Measurements from ENCODE around the gene PDILT. TPM values are rescaled to one million over a fixed set of nuclear protein-coding genes. Genes with fewer than 3 reads are reported as not detected.
"Not testable (repeated sequence)": the region's sequence is repeated elsewhere in the genome, so short reads cannot be mapped to it uniquely, and the experiment has no call there.

PDILT gene
- total RNA-seq, 1 experiment from 2014 or later, result not detected

GRCh38 chr16:20321671-20322070 lies 82.9 kb downstream of the PDILT start:
- CTCF ChIA-PET, result no interaction called here
- POLR2A ChIA-PET (ENCODE audit: unreplicated experiment), result no interaction called here
- Histone ChIP-seq H3K4me2 (no peak overlapping the region), H3K27ac (no peak overlapping the region), H3F3A (ENCODE audit: insufficient read depth, low read depth) (no peaks in the 10 kb centered on the region), H3K79me2 (ENCODE audit: low read depth) (no peaks in the 10 kb centered on the region), H3K9me3 (ENCODE audit: insufficient read depth, low read depth) (no peaks in the 10 kb centered on the region), H3K4me3 (no peak overlapping the region), H2AFZ (no peak overlapping the region), H4K20me1 (ENCODE audit: insufficient read depth) (no peaks in the 10 kb centered on the region), H3K36me3 (ENCODE audit: low read depth) (no peaks in the 10 kb centered on the region), H3K9me2 (ENCODE audit: insufficient read depth) (no peaks in the 10 kb centered on the region), H3K4me1 (replicated peaks; ENCODE audit: insufficient read depth) (no peaks in the 10 kb centered on the region), H3K27me3 (ENCODE audit: insufficient read depth, low read depth) (0 out of 2 replicates have a peak, but pooled peaks cover 7% of the 10 kb centered on the region)
- intact Hi-C loops (cut with micrococcal nuclease; ENCODE audit: unreplicated experiment), result no loop called here
- no TSS peak for BruUV-seq (replicated peaks)
- no peak for TF ChIP-seq EZH2 (IDR thresholded peaks at IDR 0.05; ENCODE audit: low read depth)
- TF ChIP-seq, protein P1, sequence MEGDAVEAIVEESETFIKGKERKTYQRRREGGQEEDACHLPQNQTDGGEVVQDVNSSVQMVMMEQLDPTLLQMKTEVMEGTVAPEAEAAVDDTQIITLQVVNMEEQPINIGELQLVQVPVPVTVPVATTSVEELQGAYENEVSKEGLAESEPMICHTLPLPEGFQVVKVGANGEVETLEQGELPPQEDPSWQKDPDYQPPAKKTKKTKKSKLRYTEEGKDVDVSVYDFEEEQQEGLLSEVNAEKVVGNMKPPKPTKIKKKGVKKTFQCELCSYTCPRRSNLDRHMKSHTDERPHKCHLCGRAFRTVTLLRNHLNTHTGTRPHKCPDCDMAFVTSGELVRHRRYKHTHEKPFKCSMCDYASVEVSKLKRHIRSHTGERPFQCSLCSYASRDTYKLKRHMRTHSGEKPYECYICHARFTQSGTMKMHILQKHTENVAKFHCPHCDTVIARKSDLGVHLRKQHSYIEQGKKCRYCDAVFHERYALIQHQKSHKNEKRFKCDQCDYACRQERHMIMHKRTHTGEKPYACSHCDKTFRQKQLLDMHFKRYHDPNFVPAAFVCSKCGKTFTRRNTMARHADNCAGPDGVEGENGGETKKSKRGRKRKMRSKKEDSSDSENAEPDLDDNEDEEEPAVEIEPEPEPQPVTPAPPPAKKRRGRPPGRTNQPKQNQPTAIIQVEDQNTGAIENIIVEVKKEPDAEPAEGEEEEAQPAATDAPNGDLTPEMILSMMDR (conservative IDR thresholded peaks at IDR 0.05), result no peak
- DNase-seq, result no peak

DNA sequence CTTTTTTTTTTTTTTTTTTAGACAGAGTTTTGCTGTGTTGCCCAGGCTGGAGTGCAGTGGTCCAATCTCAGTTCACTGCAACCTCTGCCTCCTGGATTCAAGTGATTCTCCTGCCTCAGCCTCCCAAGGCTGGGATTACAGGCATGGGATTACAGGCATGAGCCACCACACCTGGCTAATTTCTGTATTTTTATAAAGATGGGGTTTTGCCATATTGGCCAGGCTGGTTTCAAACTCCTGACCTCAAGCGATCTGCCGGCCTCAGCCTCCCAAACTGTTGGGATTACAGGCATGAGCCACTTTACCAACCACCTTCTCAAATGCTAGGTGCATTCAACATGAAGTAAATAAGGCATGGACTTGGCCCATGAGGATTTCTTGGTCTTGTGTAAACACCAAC lies 83.5 kb downstream of the PDILT start:
- DNase-seq; H3K36me3 ChIP-seq (ENCODE audit: low read depth); H3K4me1 ChIP-seq (replicated peaks; ENCODE audit: insufficient read depth); H3K27ac ChIP-seq; H4K20me1 ChIP-seq (ENCODE audit: insufficient read depth); BruUV-seq (replicated peaks); H2AFZ ChIP-seq; H3K4me3 ChIP-seq; H3K4me2 ChIP-seq; CTCF ChIA-PET; POLR2A ChIA-PET (ENCODE audit: unreplicated experiment); H3K27me3 ChIP-seq (ENCODE audit: insufficient read depth, low read depth); H3K79me2 ChIP-seq (ENCODE audit: low read depth); intact Hi-C loops (cut with micrococcal nuclease; ENCODE audit: unreplicated experiment); H3F3A ChIP-seq (ENCODE audit: insufficient read depth, low read depth); H3K9me2 ChIP-seq (ENCODE audit: insufficient read depth); H3K9me3 ChIP-seq (ENCODE audit: insufficient read depth, low read depth): not testable (repeated sequence)

GRCh38 chr16:20320592-20320991 lies 83.9 kb downstream of the PDILT start:
- Histone ChIP-seq H3K9me2 (ENCODE audit: insufficient read depth) (no peaks in the 10 kb centered on the region), H3K79me2 (ENCODE audit: low read depth) (no peaks in the 10 kb centered on the region), H3K4me3 (no peak overlapping the region), H3K4me1 (replicated peaks; ENCODE audit: insufficient read depth) (no peaks in the 10 kb centered on the region), H2AFZ (no peak overlapping the region), H3K4me2 (no peak overlapping the region), H3K27ac (no peak overlapping the region), H3K27me3 (ENCODE audit: insufficient read depth, low read depth) (peaks cover 10% of the 10 kb centered on the region; the same call in 1 of the 2 replicates), H3F3A (ENCODE audit: insufficient read depth, low read depth) (no peaks in the 10 kb centered on the region), H3K36me3 (ENCODE audit: low read depth) (no peaks in the 10 kb centered on the region), H3K9me3 (ENCODE audit: insufficient read depth, low read depth) (no peaks in the 10 kb centered on the region), H4K20me1 (ENCODE audit: insufficient read depth) (no peaks in the 10 kb centered on the region)
- intact Hi-C loops (cut with micrococcal nuclease; ENCODE audit: unreplicated experiment), result no loop called here
- DNase-seq, result no peak
- CTCF ChIA-PET, result no interaction called here
- POLR2A ChIA-PET (ENCODE audit: unreplicated experiment), result no interaction called here
- BruUV-seq (replicated peaks), result no TSS peak
- TF ChIP-seq, protein P1 (conservative IDR thresholded peaks at IDR 0.05), result no peak
- no peak for TF ChIP-seq EZH2 (IDR thresholded peaks at IDR 0.05; ENCODE audit: low read depth)

- BruUV-seq (replicated peaks), result no TSS peak
- Histone ChIP-seq H3K4me3 (no peak overlapping the region), H4K20me1 (ENCODE audit: insufficient read depth) (no peaks in the 10 kb centered on the region), H3K27ac (no peak overlapping the region), H2AFZ (no peak overlapping the region), H3K9me3 (ENCODE audit: insufficient read depth, low read depth) (no peaks in the 10 kb centered on the region), H3K4me1 (replicated peaks; ENCODE audit: insufficient read depth) (no peaks in the 10 kb centered on the region), H3K4me2 (no peak overlapping the region), H3F3A (ENCODE audit: insufficient read depth, low read depth) (no peaks in the 10 kb centered on the region), H3K27me3 (ENCODE audit: insufficient read depth, low read depth) (peaks cover 10% of the 10 kb centered on the region; the same call in 1 of the 2 replicates), H3K9me2 (ENCODE audit: insufficient read depth) (no peaks in the 10 kb centered on the region), H3K36me3 (ENCODE audit: low read depth) (no peaks in the 10 kb centered on the region), H3K79me2 (ENCODE audit: low read depth) (no peaks in the 10 kb centered on the region)
- CTCF ChIA-PET, result no interaction called here
- POLR2A ChIA-PET (ENCODE audit: unreplicated experiment), result no interaction called here
- no peak for DNase-seq
- TF ChIP-seq, protein P1 (conservative IDR thresholded peaks at IDR 0.05), result no peak
- no peak for TF ChIP-seq EZH2 (IDR thresholded peaks at IDR 0.05; ENCODE audit: low read depth)
- intact Hi-C loops (cut with micrococcal nuclease; ENCODE audit: unreplicated experiment), result no loop called here
Observed at GRCh38 chr16:20320178-20320577, 84.4 kb downstream of the PDILT start.
